A172 (cell line): ENCODE measurements around the gene CRY1. TPM values are rescaled to one million over a fixed set of nuclear protein-coding genes. Genes with fewer than 3 reads are reported as not detected.
"Not testable (repeated sequence)": the region's sequence is repeated elsewhere in the genome, so short reads cannot be mapped to it uniquely, and the experiment has no call there.

ENCODE experiments used
- DNase-seq: peaks from one replicate; pipeline ENCODE4 v3.0.0-alpha.2; 2015; ENCODE audit warnings: low spot score
- total RNA-seq: library from RNA; depleted of rRNA; stranded (reverse); fragments of >200 nt; shearing (Covaris generic); gene quantifications from 2 replicates; pipeline ENCODE4 v1.2.3, GENCODE V29; 2014

Gene CRY1
- total RNA-seq, 1 experiment from 2014 or later = 19.0 TPM

DNA sequence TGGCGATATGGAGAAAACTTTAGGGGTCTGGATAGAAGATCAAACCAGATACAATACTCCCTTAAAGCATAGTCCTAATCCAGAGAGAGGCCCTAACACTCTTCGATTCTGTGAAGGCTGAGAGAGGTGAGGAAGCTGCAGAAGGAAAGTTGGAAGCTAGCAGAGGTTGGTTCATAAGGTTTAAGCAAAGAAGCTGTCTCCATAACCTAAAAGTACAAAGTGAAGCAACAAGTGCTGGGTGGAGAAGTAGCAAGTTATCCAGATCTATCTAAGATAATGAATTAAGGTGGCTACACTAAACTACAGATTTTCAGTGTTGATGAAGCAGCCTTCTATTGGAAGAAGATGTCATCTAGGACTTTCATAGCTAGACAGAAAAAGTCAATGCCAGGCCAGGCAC is 81.8 kb downstream of the CRY1 start:
- no peak for DNase-seq

DNA sequence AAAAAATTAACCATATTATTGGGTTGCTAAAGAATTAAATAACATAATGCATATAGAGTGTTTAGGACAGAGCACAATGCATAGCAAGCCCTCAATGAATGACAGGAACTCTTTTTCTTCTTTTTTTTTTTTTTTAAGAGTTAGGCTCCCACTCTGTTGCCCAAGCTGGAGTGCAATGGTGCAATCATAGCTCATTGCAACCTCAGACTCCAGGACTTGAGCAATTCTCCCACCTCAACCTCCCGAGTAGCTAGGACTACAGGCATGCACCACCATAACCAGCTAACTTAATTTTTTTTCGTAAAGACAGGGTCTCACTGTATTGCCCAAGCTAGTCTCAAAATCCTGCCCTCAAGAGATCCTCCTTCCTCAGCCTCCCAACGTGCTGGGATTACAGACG is 85.9 kb downstream of the CRY1 start:
- DNase-seq = no peak

DNA sequence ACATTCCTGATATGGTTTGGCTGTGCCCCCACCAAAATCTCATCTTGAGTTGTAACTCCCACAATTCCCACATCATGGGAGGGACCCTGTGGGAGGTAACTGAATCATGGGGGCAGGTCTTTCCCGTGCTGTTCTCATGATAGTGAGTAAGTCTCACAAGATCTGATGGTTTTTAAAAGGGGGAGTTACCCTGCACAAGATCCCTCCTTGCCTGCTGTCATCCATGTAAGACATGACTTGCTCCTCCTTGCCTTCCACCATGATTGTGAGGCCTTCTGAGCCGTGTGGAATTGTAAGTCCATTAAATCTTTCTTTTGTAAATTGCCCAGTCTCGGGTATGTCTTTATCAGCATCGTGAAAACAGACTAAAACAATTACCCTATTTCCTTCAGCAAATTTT is 90.7 kb downstream of the CRY1 start:
- not testable (repeated sequence) for DNase-seq

DNA sequence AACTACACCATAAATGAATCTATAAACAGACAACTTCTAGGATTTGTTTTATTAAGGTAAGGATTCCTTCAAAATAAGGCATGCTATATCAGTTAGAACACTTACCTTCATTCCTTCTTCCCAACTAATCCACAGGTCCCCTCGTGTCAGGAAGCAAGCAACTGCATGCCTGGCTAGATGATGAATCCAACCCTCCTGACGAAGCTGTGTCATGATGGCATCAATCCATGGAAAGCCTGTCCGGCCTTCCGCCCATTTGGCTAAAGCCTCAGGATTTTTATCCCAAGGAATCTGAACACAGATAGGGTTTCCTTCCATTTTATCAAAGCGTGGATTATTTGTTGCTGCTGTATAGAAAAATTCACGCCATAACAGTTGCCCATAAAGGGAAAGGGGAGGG is 93.9 kb downstream of the CRY1 start:
- no peak for DNase-seq

DNA sequence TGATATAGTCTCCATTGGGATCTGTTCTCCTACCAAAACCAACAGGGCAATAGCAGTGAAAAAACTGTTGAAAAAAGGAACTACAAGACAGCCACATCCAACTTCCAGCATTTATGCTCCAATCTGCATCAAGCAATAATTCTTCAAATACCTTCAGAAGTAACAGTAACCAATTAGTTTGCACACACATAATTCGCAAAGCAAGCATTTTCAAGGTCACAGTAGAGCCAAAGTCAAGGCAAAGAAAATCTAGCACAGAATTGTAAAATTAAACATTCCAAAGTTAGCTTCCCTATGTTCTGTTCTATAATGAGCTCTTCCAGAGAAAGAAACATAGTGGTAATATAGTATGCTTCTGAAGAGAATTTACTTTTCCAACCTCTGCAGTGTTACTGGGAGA is 95.4 kb downstream of the CRY1 start:
- no peak for DNase-seq

- DNase-seq = not testable (repeated sequence)
Observed at GRCh38 chr12:106996102-106996501, 97.2 kb downstream of the CRY1 start.

- DNase-seq = peak; percentile 13
Observed at GRCh38 chr12:106994579-106995220, 98.6 kb downstream of the CRY1 start.

DNA sequence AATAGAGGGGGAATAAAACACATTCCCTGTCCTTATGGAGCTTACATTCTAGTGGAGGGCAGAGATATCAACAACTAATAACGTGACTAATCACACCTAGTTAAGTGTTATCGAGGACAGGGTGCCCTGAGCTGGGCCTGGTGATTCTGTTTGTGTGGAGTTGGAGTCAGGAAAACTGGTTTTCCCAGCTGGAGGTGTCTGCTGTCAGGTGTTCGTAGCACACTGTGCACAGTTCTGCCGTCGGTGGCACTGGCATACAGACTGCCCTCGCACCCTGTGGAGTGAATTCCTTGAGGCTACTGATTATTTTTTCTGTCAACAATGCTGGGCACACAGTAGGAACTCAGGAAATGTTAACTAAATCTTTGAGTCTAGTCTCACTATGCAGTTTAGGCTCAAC is 105.5 kb downstream of the CRY1 start:
- DNase-seq = no peak

GRCh38 chr12:106986625-106987389 is 106.5 kb downstream of the CRY1 start, which contains the start of gene MTERF2:
Gene MTERF2 (minus strand): TSS chr12:106987146. CDS start chr12:106978714, 8,432 bp downstream.
- DNase-seq = peak; percentile 88

DNA sequence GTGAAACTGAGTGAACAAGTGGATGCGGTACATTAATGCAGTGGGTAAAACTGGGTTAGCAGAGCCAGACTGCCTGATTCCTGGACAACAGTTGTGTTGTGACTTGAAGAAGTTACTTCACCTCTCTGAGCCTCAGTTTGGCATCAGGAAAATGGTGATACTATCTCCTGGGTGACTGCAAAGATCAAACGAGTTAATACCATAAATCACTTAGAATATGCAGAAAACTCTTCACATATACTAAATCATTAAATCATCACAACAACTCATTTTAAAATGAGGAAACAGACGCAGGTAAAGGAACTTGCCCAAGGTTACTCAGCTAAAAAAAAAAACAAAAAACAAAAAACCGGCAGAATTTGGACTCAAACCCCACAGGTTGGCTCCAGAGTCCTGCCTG is 107.2 kb downstream of the CRY1 start:
- DNase-seq = no peak

GRCh38 chr12:106985479-106985878 is 107.9 kb downstream of the CRY1 start:
- no peak for DNase-seq

GRCh38 chr12:106984588-106985137 is 108.7 kb downstream of the CRY1 start:
- DNase-seq = no peak

- no peak for DNase-seq
Observed at GRCh38 chr12:106982229-106982628, 111.1 kb downstream of the CRY1 start.

- DNase-seq = no peak
Observed at GRCh38 chr12:106981788-106982187, 111.6 kb downstream of the CRY1 start.

DNA sequence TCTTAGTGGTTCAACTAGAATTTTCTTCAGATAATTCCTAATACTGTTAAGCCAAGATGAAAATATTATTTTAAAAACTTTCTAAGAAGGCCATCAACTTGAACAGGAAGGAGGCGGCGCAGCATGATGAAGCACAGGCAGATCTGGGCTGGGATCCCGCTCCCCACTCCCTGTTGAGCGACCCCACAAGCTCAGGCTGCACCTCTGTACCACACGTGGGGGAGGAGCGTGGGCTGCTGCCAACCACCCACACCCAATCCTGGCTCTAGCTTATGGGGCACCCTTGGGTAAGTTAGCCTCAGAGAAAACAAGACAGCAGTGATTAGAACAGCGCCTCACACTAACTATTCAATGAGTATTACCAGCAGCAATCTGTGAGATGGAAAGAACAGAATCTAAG is 112.4 kb downstream of the CRY1 start:
- no peak for DNase-seq

- DNase-seq = peak; percentile 50
Observed at GRCh38 chr12:106978035-106978800, 115.1 kb downstream of the CRY1 start.

GRCh38 chr12:106976668-106977067 is 116.7 kb downstream of the CRY1 start:
- no peak for DNase-seq

DNA sequence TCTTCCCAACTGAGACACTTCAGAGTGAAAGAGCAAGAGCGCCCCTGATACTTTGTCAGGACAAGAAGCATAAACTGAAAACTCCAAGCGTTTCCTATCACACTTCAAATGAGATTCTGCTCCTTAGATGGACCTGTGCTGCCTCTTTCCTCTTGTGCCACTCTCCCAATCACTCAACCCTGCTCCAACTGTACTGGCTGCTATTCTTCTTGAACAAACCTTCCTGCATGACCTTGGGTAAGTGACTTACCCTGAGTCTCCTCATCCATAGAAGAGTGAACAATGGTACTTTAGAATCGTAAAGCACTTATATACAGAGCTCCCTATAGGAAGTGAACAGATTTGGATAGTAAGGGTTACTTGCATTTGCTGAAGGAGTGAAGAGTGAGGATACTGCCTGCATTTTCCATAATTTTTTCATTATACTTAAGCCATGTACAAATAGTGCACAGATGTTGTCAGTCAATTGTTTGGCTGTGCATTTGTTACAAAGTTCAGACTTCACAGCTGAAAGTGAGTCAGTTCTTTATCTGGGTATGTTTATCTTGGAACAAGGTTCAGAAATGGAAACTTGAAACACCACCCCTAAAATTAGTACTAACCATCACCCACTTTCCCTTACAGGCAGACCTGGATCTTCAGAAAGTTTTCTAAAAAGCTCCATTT is 117.2 kb downstream of the CRY1 start:
- peak; percentile 31 for DNase-seq

DNA sequence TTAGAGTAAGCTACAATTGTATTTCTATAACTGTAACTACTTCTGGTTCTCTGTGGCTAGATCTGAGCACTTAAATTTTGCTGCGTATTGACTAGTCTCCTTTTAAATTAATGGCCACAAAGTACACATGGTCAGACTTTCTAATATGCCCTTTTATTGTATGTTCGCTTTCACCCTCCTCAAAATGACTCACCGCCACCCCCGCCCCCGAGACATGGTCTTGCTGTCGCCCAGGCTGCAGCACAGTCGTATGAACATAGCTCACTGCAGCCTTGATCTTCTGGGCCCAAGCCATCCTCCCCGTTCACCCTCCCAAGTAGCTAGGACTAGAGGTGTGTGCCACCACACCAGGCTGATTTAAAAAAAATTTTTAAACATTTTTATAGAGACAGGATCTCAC is 118.3 kb downstream of the CRY1 start:
- no peak for DNase-seq

DNA sequence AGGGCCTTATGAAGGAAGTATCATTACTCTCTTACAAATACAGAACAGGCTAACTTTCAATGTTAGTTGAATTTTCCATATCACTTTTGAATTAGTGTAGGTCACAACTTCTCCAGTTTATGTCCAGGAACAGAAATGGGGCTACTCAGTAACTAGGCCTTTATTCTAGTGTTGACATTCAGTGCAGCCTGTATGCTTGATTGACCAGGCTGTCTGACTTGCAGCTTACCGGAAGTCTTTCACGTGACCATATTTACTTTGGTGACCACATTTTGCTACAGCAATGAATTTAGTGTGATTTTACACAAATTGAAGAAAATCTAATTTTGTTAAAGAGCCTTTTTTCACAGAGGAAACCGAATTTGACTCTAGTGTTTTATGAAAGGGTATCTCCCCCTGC is 118.8 kb downstream of the CRY1 start:
- no peak for DNase-seq

DNA sequence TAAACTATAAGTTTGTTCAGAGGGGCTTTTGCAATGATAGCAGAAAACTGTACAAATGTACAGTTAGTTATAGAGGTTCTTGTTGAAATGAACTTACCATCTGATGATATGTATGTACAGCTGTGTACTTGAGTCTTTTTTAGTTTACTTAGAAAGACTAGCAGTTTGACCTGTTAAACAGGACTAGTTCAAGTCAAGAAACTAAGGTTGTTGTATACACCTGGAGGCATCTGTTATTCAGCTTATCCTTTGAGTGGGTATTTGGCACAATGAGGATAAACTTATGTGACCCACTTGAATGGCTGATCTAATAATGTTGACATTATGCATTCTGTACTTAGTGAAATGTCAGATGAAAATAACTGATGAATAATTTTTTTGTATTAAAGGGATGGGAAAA is 119.8 kb downstream of the CRY1 start:
- no peak for DNase-seq

DNA sequence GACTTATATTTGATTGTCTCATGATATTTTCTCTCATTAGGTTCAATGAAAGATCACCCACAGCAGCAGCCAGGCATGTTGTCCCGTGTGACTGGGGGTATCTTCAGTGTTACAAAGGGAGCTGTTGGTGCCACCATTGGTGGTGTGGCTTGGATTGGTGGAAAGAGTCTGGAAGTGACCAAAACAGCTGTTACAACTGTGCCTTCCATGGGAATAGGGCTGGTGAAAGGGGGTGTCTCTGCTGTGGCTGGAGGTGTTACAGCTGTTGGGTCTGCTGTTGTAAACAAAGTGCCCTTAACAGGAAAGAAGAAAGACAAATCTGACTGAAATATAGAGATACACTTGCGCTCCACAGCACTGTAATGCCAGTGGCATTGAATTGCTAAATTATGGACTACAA is 122.3 kb downstream of the CRY1 start:
- no peak for DNase-seq
